HAP-1 (cell line): ENCODE results near the gene DZANK1.
"Not testable (repeated sequence)": the region's sequence is repeated elsewhere in the genome, so short reads cannot be mapped to it uniquely, and the experiment has no call there.

Source experiments
- DNase-seq, 2 experiments: peaks; one replicate each; pipeline ENCODE4 v3.0.0-alpha.2; 2016 to 2020; ENCODE audit warnings: low spot score in 2 of 2
- H3K27me3 ChIP-seq: fragments of 250-450 bp; sonication (Bioruptor Pico); 2 replicates; pipeline ENCODE4 v1.5.1; 2020; ENCODE audit warnings: low read depth, mild to moderate bottlenecking, moderate library complexity
- H3K36me3 ChIP-seq: fragments of 250-450 bp; sonication (Bioruptor Pico); replicated peaks from 2 replicates; pipeline ENCODE4 v1.5.1; 2020; ENCODE audit warnings: mild to moderate bottlenecking
- H3K4me1 ChIP-seq: fragments of 250-450 bp; sonication (Bioruptor Pico); 2 replicates; pipeline ENCODE4 v1.5.1; 2020; ENCODE audit warnings: mild to moderate bottlenecking
- H3K4me3 ChIP-seq: fragments of 250-450 bp; sonication (Bioruptor Pico); 2 replicates; pipeline ENCODE4 v1.5.1; 2020; ENCODE audit warnings: mild to moderate bottlenecking, moderate library complexity
- H3K9me3 ChIP-seq: fragments of 250-450 bp; sonication (Bioruptor Pico); 2 replicates; pipeline ENCODE4 v1.5.1; 2020; ENCODE audit warnings: mild to moderate bottlenecking, moderate library complexity
- in situ Hi-C: fragments of 300-500 bp; cut with MboI; formaldehyde crosslinking; loops from 3 replicates; pipeline ENCODE4 v1.14.3; 2020; ENCODE audit warnings: low sequenced_read_pairs, inconsistent platforms, mixed read lengths

The DZANK1 gene

DNA sequence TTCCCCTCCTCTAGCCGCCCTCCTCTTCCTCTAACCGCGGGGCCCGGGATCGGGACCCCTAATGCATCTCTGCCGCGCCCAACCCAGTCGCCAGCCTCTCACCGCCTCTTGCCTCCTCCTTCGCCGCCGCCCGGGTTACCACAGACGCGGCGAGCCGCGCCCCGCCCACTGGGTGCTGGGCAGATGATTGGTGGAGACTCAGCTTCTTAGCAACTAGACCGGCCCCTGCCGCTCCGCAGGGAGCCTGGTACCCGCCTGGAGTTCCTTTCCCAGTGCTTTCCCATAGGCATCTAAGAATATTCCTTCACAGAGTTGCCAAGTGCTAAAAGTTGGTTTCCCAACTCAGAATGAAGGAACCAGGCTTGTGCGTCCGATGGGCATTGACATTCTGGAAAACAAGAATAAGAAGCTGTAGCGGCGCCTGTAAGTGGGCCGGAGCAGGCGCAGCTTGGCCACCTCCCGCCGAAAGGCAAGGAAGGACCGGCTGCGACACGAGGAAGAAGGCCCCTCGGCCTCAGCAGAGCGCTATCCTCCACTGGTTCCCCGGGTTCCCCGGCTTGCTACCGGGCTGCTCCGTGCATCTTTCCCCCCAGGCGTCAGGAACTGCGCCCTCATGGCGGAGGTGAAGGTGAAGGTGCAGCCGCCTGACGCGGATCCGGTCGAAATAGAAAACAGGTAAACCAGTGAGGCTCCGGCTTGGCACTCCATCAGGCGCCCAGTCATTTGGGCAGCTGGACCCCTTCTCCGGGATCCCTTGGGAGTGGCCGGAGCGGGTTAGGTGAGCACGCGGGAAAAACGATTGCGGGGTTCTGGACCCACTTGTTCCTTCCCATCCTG, at the start of gene DZANK1, which contains the start of gene POLR3F:
Gene DZANK1 (minus strand): TSS at position 137 of the 837 bp plus-strand sequence. CDS start 1,672 bp downstream, outside the sequence.
Gene POLR3F (plus strand): TSS at position 497 of the 837 bp plus-strand sequence. CDS start 117 bp downstream, at position 614.
- Histone ChIP-seq H3K9me3 (no peaks in the 10 kb centered on the region), H3K4me1 (peaks cover 15% of the 10 kb centered on the region), H3K4me3 (peak within 1 kb of the TSS; percentile 98), H3K27me3 (no peaks in the 10 kb centered on the region), H3K36me3 (peaks cover 10% of the 10 kb centered on the region)
- DNase-seq, result peak; percentile 92 to 97
- in situ Hi-C loops, result no loop called here

GRCh38 chr20:18515973-18516372, 49.1 kb upstream of the DZANK1 start:
- Histone ChIP-seq H3K9me3 (no peaks in the 10 kb centered on the region), H3K4me3 (no peak overlapping the region), H3K36me3 (peaks cover 36% of the 10 kb centered on the region), H3K4me1 (no peaks in the 10 kb centered on the region), H3K27me3 (no peaks in the 10 kb centered on the region)
- in situ Hi-C loops, result no loop called here
- no peak for DNase-seq

GRCh38 chr20:18514127-18514526, 47.3 kb upstream of the DZANK1 start:
- Histone ChIP-seq H3K4me3 (no peak overlapping the region), H3K4me1 (no peaks in the 10 kb centered on the region), H3K27me3 (no peaks in the 10 kb centered on the region), H3K36me3 (peaks cover 50% of the 10 kb centered on the region), H3K9me3 (no peaks in the 10 kb centered on the region)
- in situ Hi-C loops, result no loop called here
- no peak for DNase-seq

- DNase-seq, result no peak
- no peaks in the 10 kb centered on the region for H3K9me3 ChIP-seq
- H3K4me1 ChIP-seq, result peaks cover 4% of the 10 kb centered on the region; the same call in 1 of the 2 replicates
- H3K4me3 ChIP-seq, result no peak overlapping the region
- in situ Hi-C loops, result no loop called here
- H3K36me3 ChIP-seq, result peaks cover 50% of the 10 kb centered on the region
- H3K27me3 ChIP-seq, result no peaks in the 10 kb centered on the region
These were observed 46.4 kb upstream of the DZANK1 start for GRCh38 chr20:18513208-18513607.

DNA sequence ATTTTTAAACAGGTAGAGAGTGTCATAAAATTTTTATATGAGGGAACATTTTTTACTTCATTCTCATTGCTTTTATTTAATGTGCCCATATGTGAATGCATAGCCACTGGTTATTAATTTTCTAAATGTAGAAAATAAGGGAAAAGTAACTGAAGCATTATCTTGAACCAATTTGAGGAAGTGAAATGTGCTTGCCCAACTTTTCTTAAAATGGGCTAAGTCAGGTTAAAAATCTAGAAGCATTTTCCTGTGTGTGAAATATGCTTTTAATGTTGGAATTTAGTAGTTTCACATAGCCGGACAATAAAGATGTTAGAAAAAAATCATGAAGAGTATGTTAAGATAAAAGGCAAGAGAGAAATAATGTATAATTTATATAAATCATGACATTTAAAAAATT, 44.7 kb upstream of the DZANK1 start:
- DNase-seq, result no peak
- Histone ChIP-seq H3K36me3 (peaks cover 50% of the 10 kb centered on the region), H3K27me3 (no peaks in the 10 kb centered on the region), H3K4me3 (no peak overlapping the region), H3K4me1 (peaks cover 7% of the 10 kb centered on the region), H3K9me3 (no peaks in the 10 kb centered on the region)
- in situ Hi-C loops, result no loop called here

- Histone ChIP-seq H3K27me3 (no peaks in the 10 kb centered on the region), H3K36me3 (peaks cover 28% of the 10 kb centered on the region), H3K4me1 (peaks cover 7% of the 10 kb centered on the region), H3K4me3 (peak within 1 kb of the TSS; percentile 90), H3K9me3 (no peaks in the 10 kb centered on the region)
- in situ Hi-C loops, result no loop called here
- DNase-seq, result peak; percentile 97 to 98
These were observed 40.7 kb upstream of the DZANK1 start, which contains the start of gene SEC23B for GRCh38 chr20:18507218-18508191. SEC23B (plus strand) TSS chr20:18507940; CDS start chr20:18510836, 2,896 bp downstream.

DNA sequence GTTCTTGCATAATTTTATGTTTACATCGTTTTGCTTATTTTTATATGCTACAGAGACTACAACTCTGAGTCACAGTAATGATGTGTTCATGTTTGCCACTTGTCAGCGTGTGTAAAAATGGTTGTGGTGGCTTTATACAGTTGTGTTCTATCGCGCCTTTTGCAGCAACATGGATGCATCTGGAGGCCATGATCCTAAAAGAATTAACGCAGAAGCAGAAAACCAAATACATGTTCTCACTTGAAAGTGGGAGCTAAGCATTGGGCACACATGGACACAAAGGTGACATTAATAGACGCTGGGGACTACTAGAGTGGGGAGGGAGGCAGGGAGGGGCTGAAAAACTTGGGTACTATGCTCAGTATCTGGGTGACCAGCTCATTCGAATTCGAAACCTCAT, 39.9 kb upstream of the DZANK1 start:
- in situ Hi-C loops, result no loop called here
- H3K4me1 ChIP-seq, result peaks cover 7% of the 10 kb centered on the region
- H3K4me3 ChIP-seq, result peak overlapping the region; percentile 90
- H3K36me3 ChIP-seq, result peaks cover 22% of the 10 kb centered on the region
- no peak for DNase-seq
- H3K27me3 ChIP-seq, result no peaks in the 10 kb centered on the region
- no peaks in the 10 kb centered on the region for H3K9me3 ChIP-seq

DNA sequence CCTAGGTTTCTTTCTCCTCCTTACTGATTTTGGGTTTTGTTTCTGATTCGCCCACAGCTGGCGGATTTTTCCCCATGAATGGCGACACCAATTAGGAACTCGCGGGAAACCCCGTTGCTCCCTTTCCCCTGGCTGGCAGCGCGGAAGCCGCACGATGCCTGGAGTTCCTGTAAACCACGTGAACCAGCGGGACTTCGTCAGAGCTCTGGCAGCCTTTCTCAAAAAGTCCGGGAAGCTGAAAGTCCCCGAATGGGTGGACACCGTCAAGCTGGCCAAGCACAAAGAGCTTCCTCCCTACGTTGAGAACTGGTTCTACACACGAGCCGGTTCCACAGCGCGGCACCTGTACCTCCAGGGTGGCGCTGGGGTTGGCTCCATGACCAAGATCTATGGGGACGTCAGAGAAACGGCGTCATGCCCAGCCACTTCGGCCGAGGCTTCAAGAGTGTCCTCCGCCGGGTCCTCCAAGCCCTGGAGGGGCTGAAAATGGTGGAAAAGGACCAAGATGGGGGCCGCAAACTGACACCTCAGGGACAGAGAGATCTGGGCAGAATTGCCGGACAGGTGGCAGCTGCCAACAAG, 37.7 kb upstream of the DZANK1 start:
- in situ Hi-C loops, result no loop called here
- no peaks in the 10 kb centered on the region for H3K9me3 ChIP-seq
- peaks cover 7% of the 10 kb centered on the region for H3K4me1 ChIP-seq
- H3K36me3 ChIP-seq, result peaks cover under 1% of the 10 kb centered on the region; the same call in 1 of the 2 replicates
- DNase-seq, result no peak
- H3K27me3 ChIP-seq, result no peaks in the 10 kb centered on the region
- H3K4me3 ChIP-seq, result no peak overlapping the region

- DNase-seq, H3K27me3 ChIP-seq, H3K36me3 ChIP-seq, H3K9me3 ChIP-seq, H3K4me3 ChIP-seq, in situ Hi-C loops, H3K4me1 ChIP-seq: not testable (repeated sequence)
These were observed 34.8 kb upstream of the DZANK1 start for GRCh38 chr20:18501672-18502071.

DNA sequence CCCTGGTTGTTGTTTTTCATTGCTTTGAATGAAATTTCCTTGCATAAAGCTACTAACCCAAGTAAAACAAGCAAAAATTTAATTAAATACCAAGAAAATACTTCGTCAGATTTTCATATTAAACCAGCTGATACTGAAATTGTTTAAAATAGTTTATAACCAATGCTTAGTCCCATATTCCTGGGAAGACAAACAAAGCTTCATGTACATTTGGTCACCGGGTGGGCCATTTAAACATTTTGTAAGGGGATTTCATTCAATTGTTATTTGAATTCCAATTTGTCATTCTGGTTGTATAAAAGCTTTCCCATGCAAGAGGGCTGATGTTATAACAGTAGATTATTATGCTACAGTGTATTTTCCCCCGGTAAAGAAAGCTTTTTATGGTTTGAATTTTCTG, 30.8 kb upstream of the DZANK1 start:
- no peaks in the 10 kb centered on the region for H3K9me3 ChIP-seq
- no peak for DNase-seq
- peaks cover 10% of the 10 kb centered on the region for H3K36me3 ChIP-seq
- H3K27me3 ChIP-seq, result no peaks in the 10 kb centered on the region
- in situ Hi-C loops, result no loop called here
- peak overlapping the region; percentile 75 for H3K4me3 ChIP-seq
- H3K4me1 ChIP-seq, result peaks cover 7% of the 10 kb centered on the region

DNA sequence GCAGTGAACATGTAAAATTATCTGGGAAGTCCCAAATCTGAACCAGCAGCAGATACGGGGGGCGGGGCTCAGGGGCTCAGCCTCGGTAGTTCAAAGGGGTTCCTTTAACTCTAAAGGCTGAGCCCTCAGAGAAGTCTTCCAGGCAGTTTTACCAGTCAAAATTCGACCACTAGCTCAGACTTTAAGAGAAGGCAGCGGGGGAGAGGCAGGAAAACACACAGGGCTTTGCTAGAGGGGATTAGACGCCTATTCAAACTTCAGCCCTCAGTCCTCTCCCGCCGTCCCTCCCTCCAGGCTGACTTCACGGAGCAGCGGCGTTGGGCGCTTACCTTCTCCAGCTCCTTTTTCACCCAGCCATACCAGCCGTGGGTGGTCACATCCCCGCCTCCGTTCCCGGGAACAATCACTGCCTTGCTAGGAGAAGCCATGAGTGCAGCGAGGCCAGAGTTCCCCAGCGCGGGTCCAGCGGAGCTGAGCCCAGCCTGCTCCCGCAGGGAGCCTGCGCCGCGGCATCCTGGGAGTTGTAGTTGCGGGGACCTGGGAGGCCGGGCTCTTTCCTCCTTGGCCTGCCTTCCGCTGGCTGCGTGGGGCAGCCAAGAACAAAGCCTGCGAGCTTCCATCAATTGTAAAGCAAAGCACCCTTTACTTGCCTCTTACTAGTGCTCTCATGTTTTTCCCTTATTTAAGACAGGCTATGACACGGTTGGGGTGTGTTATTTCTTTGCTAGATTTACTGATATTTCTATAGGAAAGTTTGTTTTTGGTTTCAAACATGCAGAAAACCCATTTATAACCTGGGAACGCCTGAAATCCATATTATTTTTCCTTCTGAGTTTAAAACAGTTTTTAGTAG, 30.1 kb upstream of the DZANK1 start, which contains the start of gene RBBP9:
Gene RBBP9 (minus strand): TSS at position 486 of the 853 bp plus-strand sequence. CDS start 58 bp downstream, at position 428.
- no peaks in the 10 kb centered on the region for H3K9me3 ChIP-seq
- peak; percentile 88 to 91 for DNase-seq
- peaks cover 13% of the 10 kb centered on the region for H3K36me3 ChIP-seq
- H3K27me3 ChIP-seq, result no peaks in the 10 kb centered on the region
- peaks cover 7% of the 10 kb centered on the region for H3K4me1 ChIP-seq
- H3K4me3 ChIP-seq, result peak within 1 kb of the TSS; percentile 75
- in situ Hi-C loops, result no loop called here

DNA sequence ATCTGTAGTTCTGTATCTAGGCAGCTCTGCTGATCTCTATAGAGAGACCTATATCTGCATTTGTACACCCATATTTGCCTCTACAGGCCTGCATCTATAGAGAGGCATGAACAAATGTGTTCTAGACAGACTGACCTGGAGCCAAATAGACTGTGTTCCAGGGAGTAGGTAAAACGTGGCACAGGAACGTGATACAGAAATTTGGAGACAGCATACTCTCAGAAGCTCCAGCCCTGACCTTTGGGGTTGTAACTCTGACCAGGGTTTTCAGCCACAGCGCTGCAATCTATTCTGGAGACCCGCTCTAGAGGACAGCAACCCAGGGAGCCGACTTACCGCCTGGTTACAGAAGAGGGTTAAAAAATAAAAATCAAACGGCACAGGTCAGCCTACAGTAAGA, 29.2 kb upstream of the DZANK1 start:
- peak in 1 of 2 experiments; percentile 14 for DNase-seq
- Histone ChIP-seq H3K4me1 (peaks cover 7% of the 10 kb centered on the region), H3K9me3 (no peaks in the 10 kb centered on the region), H3K4me3 (peak overlapping the region; percentile 75), H3K27me3 (no peaks in the 10 kb centered on the region), H3K36me3 (peaks cover 15% of the 10 kb centered on the region)
- in situ Hi-C loops, result no loop called here
